ENCODE measurements around the gene BCAS1. TPM values are rescaled to one million over a fixed set of nuclear protein-coding genes. Genes with fewer than 3 reads are reported as not detected.

Gene BCAS1
- total RNA-seq, 1 experiment from 2014 or later: 0.17 TPM

GRCh38 chr20:54002741-54003140 is 67.7 kb downstream of the BCAS1 start (continued):
- TF ChIP-seq, protein P1, sequence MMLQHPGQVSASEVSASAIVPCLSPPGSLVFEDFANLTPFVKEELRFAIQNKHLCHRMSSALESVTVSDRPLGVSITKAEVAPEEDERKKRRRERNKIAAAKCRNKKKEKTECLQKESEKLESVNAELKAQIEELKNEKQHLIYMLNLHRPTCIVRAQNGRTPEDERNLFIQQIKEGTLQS (IDR thresholded peaks at IDR 0.05): no peak
- no peak for TF ChIP-seq ZFX (IDR thresholded peaks at IDR 0.05)
- TF ChIP-seq ELF1 (IDR thresholded peaks at IDR 0.05; ENCODE audit: borderline replicate concordance, low read depth): no peak
- no peak for TF ChIP-seq FOSL1 (IDR thresholded peaks at IDR 0.05; ENCODE audit: low read depth)
- no peak for TF ChIP-seq SP1 (IDR thresholded peaks at IDR 0.05; ENCODE audit: low read depth)
- TF ChIP-seq CEBPB (IDR thresholded peaks at IDR 0.05; ENCODE audit: low read depth): no peak
- TF ChIP-seq YY1 (IDR thresholded peaks at IDR 0.05; ENCODE audit: extremely low read depth, insufficient replicate concordance, low read depth, low read length): no peak

- no peaks in the 10 kb centered on the region for H3K9me3 ChIP-seq (ENCODE audit: control insufficient read depth in 1 of 2, insufficient read depth in 1 of 2, low read depth in 1 of 2, low read length in 2 of 2)
- ChIA-PET CTCF (no interaction called here), RAD21 (ENCODE audit: low non-redundant PET in 1 of 2, low total read pairs in 2 of 2, uncharacterized antibody in 2 of 2, unreplicated experiment in 2 of 2) (no interaction called here), POLR2A (no interaction called here)
- H2AFZ ChIP-seq (ENCODE audit: low read depth, low read length, poor library complexity, severe bottlenecking): no peak overlapping the region
- DNase-seq (ENCODE audit: low read depth, low spot score) (no peak), ATAC-seq (no peak)
- H3K27ac ChIP-seq (ENCODE audit: low read depth, low read length): no peak overlapping the region
- H3K79me2 ChIP-seq (ENCODE audit: insufficient read depth, low read length): no peaks in the 10 kb centered on the region
- intact Hi-C loops (cut with micrococcal nuclease): no loop called here
- H3K36me3 ChIP-seq (ENCODE audit: control insufficient read depth in 1 of 2, insufficient read depth in 2 of 2, low read length in 2 of 2): no peaks in the 10 kb centered on the region
- H3K4me3 ChIP-seq (replicated peaks in 1 of 2; ENCODE audit: low read depth in 1 of 2, low read length in 2 of 2): no peak overlapping the region
- no peaks in the 10 kb centered on the region for H4K20me1 ChIP-seq (ENCODE audit: insufficient read depth)
- no peak overlapping the region for H3K4me2 ChIP-seq (ENCODE audit: low read length)
- H3K4me1 ChIP-seq (ENCODE audit: control insufficient read depth in 1 of 2, insufficient read depth in 2 of 2, low read length in 2 of 2): no peaks in the 10 kb centered on the region
- H3K27me3 ChIP-seq (ENCODE audit: insufficient read depth, low read length): no peaks in the 10 kb centered on the region; the same call in 1 of the 2 replicates
- BruUV-seq (replicated peaks): no TSS peak
- no peak overlapping the region for H3K9ac ChIP-seq (ENCODE audit: low read length)
- no peaks in the 10 kb centered on the region for H3K9me2 ChIP-seq (ENCODE audit: insufficient read depth)
- TF ChIP-seq SP1 (IDR thresholded peaks at IDR 0.05; ENCODE audit: low read depth): no peak
- no peak for TF ChIP-seq ZFX (IDR thresholded peaks at IDR 0.05)
- TF ChIP-seq, protein P1 (IDR thresholded peaks at IDR 0.05): no peak
- no peak for TF ChIP-seq YY1 (IDR thresholded peaks at IDR 0.05; ENCODE audit: extremely low read depth, insufficient replicate concordance, low read depth, low read length)
- TF ChIP-seq TCF7L2 (IDR thresholded peaks at IDR 0.05; ENCODE audit: borderline replicate concordance, extremely low read depth, insufficient read depth, insufficient read length): no peak
- TF ChIP-seq ZNF274 (IDR thresholded peaks at IDR 0.05; ENCODE audit: low read depth, low read length): no peak
- TF ChIP-seq ELF1 (IDR thresholded peaks at IDR 0.05; ENCODE audit: borderline replicate concordance, low read depth): no peak
- TF ChIP-seq, protein P2, sequence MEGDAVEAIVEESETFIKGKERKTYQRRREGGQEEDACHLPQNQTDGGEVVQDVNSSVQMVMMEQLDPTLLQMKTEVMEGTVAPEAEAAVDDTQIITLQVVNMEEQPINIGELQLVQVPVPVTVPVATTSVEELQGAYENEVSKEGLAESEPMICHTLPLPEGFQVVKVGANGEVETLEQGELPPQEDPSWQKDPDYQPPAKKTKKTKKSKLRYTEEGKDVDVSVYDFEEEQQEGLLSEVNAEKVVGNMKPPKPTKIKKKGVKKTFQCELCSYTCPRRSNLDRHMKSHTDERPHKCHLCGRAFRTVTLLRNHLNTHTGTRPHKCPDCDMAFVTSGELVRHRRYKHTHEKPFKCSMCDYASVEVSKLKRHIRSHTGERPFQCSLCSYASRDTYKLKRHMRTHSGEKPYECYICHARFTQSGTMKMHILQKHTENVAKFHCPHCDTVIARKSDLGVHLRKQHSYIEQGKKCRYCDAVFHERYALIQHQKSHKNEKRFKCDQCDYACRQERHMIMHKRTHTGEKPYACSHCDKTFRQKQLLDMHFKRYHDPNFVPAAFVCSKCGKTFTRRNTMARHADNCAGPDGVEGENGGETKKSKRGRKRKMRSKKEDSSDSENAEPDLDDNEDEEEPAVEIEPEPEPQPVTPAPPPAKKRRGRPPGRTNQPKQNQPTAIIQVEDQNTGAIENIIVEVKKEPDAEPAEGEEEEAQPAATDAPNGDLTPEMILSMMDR (IDR thresholded peaks at IDR 0.05 in 2 of 3, conservative IDR thresholded peaks at IDR 0.05 in 1 of 3; ENCODE audit: borderline replicate concordance in 1 of 3, insufficient read depth in 1 of 3, low read depth in 2 of 3, low read length in 2 of 3): no peak
- TF ChIP-seq POLR2AphosphoS5 (IDR thresholded peaks at IDR 0.05; ENCODE audit: low read depth, low read length): no peak
- no peak for TF ChIP-seq SRF (IDR thresholded peaks at IDR 0.05; ENCODE audit: low read depth)
- no peak for TF ChIP-seq POLR2A (IDR thresholded peaks at IDR 0.05; ENCODE audit: borderline replicate concordance, extremely low read depth, insufficient read depth, insufficient read length)
- TF ChIP-seq EZH2phosphoT487 (IDR thresholded peaks at IDR 0.05; ENCODE audit: borderline replicate concordance): no peak
- no peak for TF ChIP-seq FOSL1 (IDR thresholded peaks at IDR 0.05; ENCODE audit: low read depth)
- no peak for TF ChIP-seq ZBTB33 (IDR thresholded peaks at IDR 0.05; ENCODE audit: extremely low read depth, insufficient replicate concordance, low read length)
- TF ChIP-seq, protein P3, sequence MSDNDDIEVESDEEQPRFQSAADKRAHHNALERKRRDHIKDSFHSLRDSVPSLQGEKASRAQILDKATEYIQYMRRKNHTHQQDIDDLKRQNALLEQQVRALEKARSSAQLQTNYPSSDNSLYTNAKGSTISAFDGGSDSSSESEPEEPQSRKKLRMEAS (IDR thresholded peaks at IDR 0.05): no peak
- no peak for TF ChIP-seq CEBPB (IDR thresholded peaks at IDR 0.05; ENCODE audit: low read depth)
Observed at GRCh38 chr20:54002056-54002575, 68.3 kb downstream of the BCAS1 start.
